ENCODE results near the gene F11R. TPM values are rescaled to one million over a fixed set of nuclear protein-coding genes. Genes with fewer than 3 reads are reported as not detected.

The F11R gene
- total RNA-seq, 1 donor from 2014 or later = 87.0 TPM

GRCh38 chr1:160956966-160957365 is 64.0 kb downstream of the F11R start:
- H3K36me3 ChIP-seq (ENCODE audit: control insufficient read depth, insufficient read depth, low read length) = no peaks in the 10 kb centered on the region
- no peaks in the 10 kb centered on the region for H3K27me3 ChIP-seq (ENCODE audit: control insufficient read depth, insufficient read depth, low read length)
- no peak for DNase-seq (ENCODE audit: low read depth)
- H3K4me3 ChIP-seq (ENCODE audit: low read depth, low read length) = no peak overlapping the region
- TF ChIP-seq, protein P1, sequence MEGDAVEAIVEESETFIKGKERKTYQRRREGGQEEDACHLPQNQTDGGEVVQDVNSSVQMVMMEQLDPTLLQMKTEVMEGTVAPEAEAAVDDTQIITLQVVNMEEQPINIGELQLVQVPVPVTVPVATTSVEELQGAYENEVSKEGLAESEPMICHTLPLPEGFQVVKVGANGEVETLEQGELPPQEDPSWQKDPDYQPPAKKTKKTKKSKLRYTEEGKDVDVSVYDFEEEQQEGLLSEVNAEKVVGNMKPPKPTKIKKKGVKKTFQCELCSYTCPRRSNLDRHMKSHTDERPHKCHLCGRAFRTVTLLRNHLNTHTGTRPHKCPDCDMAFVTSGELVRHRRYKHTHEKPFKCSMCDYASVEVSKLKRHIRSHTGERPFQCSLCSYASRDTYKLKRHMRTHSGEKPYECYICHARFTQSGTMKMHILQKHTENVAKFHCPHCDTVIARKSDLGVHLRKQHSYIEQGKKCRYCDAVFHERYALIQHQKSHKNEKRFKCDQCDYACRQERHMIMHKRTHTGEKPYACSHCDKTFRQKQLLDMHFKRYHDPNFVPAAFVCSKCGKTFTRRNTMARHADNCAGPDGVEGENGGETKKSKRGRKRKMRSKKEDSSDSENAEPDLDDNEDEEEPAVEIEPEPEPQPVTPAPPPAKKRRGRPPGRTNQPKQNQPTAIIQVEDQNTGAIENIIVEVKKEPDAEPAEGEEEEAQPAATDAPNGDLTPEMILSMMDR (IDR thresholded peaks at IDR 0.05; ENCODE audit: insufficient read depth, low read length, poor library complexity, severe bottlenecking) = no peak

DNA sequence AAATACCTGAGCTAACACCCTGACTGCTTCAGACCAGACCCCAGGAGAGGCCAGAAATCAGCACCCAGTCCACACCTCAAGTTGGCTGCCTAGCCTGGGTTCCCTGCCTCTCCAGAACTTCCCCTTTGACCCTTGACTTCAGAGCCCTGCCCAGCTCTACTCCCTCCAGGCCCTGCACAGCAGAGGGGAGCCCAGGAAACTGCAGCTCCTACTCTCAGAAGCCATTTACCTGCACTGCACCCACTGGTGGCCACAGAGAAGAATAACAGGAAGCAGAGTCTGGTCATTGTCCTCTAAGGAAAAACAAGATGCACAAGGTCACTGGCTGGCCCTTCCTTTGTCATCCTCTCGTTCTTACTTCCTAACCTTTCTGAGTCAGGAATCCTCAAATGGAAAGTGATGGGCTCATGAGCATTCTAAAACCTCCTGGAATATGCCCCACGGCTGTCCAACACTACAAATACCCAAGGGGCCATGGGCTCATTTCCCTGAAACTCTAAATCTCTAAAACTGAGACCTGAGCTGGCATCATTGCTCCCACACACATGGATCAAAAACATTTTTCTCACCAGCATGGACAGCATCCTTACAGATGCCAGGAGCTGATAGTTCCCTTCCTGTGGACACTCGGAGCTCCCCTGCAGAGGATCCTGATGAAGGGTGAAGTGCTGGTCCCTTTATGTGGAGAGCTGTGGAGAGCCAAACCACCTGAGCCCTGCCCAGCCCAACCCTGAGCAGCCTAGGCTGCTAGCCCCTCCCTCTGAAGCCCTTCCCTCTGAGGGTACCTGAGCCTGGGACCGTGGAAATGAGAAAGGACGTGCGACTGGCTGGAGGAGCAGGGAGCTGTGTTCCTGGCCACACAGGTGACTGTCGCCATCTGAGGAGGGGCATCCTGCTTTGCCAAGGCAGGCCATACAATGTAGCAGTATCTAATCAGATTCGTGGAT is 66.5 kb downstream of the F11R start, which contains the start of gene ITLN2:
Gene ITLN2 (minus strand): TSS at position 652 of the 947 bp plus-strand sequence. CDS start 68 bp downstream, at position 584.
- TF ChIP-seq, protein P1 (IDR thresholded peaks at IDR 0.05; ENCODE audit: insufficient read depth, low read length, poor library complexity, severe bottlenecking) = peak; percentile 75
- Histone ChIP-seq H3K4me3 (ENCODE audit: low read depth, low read length) (no peak within 1 kb of the TSS), H3K36me3 (ENCODE audit: control insufficient read depth, insufficient read depth, low read length) (no peaks in the 10 kb centered on the region), H3K27me3 (ENCODE audit: control insufficient read depth, insufficient read depth, low read length) (no peaks in the 10 kb centered on the region)
- DNase-seq (ENCODE audit: low read depth) = no peak

DNA sequence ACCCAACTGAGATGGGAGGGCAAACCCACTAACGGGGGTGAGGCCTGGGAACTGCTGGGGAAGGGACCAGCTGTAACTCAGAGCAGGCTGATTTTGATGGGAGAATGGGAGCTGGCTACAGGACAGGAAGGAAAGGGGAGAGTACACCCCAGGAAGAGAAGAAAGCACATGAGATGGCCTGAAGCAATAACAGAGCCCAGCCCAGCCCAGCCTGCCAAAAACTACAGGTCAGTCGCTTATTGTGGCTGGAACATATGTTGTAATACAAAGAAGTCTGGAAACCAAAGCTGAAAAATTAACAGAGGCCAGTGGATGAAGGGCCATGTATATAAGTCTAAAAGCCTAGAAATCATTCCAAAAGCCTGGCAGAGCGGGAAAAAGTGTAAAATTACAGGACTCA is 67.9 kb downstream of the F11R start:
- Histone ChIP-seq H3K36me3 (ENCODE audit: control insufficient read depth, insufficient read depth, low read length) (no peaks in the 10 kb centered on the region), H3K27me3 (ENCODE audit: control insufficient read depth, insufficient read depth, low read length) (no peaks in the 10 kb centered on the region), H3K4me3 (ENCODE audit: low read depth, low read length) (no peak overlapping the region)
- TF ChIP-seq, protein P1 (IDR thresholded peaks at IDR 0.05; ENCODE audit: insufficient read depth, low read length, poor library complexity, severe bottlenecking) = no peak
- no peak for DNase-seq (ENCODE audit: low read depth)

GRCh38 chr1:160952129-160952510 is 68.8 kb downstream of the F11R start:
- H3K27me3 ChIP-seq (ENCODE audit: control insufficient read depth, insufficient read depth, low read length) = no peaks in the 10 kb centered on the region
- H3K36me3 ChIP-seq (ENCODE audit: control insufficient read depth, insufficient read depth, low read length) = no peaks in the 10 kb centered on the region
- no peak overlapping the region for H3K4me3 ChIP-seq (ENCODE audit: low read depth, low read length)
- TF ChIP-seq, protein P1 (IDR thresholded peaks at IDR 0.05; ENCODE audit: insufficient read depth, low read length, poor library complexity, severe bottlenecking) = no peak
- DNase-seq (ENCODE audit: low read depth) = no peak

DNA sequence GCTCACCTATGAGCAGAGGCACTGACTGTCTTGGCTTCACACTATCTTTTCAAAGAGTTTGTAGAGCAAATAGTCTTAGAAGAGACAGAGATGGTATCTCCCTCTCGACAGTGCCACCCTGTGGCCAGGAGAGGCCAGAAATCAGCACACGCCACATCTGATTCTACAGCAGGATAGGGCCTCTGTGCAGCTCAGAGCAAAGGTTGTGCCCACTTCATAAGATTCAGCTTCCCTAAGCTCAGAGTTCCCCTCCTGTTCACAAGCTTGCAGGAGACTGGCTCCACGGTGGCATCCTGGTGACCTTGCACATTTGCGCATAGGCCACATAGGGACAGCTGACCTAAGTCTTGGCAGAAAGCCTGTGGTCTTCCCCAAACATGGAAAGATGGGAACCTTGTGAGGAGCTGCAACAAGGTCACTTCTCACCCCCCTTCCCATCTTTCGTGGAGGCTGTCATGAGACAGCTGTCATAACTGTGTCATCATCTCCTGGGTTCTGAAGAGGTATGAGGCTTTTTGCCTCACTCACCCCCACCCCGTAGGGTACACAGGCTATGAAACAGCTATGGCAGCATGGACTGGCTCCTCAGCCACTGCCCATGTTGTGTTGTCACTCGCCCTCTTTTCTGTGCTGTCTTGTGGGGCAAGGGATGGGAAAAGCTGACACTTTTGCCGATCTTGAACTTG is 69.4 kb downstream of the F11R start:
- DNase-seq (ENCODE audit: low read depth) = no peak
- Histone ChIP-seq H3K27me3 (ENCODE audit: control insufficient read depth, insufficient read depth, low read length) (no peaks in the 10 kb centered on the region), H3K36me3 (ENCODE audit: control insufficient read depth, insufficient read depth, low read length) (no peaks in the 10 kb centered on the region), H3K4me3 (ENCODE audit: low read depth, low read length) (no peak overlapping the region)
- TF ChIP-seq, protein P1 (IDR thresholded peaks at IDR 0.05; ENCODE audit: insufficient read depth, low read length, poor library complexity, severe bottlenecking) = peak; percentile 64

Data from kidney epithelial cell (primary cell).